C4-2B (cell line): ENCODE measurements around the gene RAB11FIP5.

ENCODE experiments used
- ZFX ChIP-seq: fragments of 450-650 bp; IDR thresholded peaks from 2 replicates; pipeline ENCODE4 v1.6.1; 2017
- TF ChIP-seq, protein P1 (sequence below): fragments of 450-650 bp; conservative IDR thresholded peaks from 2 replicates; pipeline ENCODE4 v1.5.1; 2017; ENCODE audit warnings: mild to moderate bottlenecking

DNA sequence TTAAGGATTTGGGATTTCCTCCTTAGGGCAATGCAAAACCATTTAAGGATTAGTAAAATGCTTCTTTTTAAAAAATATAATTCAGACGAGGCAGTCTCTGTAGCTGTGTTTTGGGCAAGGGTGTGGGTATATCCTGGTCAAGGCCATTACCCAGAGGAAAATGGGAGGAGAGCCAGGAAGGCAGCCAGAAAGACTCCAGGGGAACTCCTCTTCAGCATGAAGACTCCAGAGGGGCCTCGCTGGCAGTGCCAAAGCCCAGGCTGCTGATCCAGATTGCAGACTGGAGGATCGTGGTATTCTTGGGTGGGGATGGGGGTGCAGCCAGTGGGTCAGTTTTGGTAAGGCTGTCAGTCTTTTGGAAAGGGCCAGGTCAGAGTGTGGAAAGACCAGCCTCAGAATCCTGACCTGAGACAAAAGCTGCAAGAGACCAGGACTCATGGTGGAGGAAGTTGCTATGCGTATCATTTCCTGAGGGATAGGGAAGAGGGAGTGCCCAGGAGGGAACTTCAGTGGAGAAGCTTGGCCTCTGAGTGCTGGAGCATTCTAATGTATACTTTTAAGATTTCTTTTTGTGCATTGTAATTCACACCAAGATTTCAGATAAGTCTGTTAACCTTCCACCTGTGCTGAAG is 20.9 kb upstream of the RAB11FIP5 start:
- TF ChIP-seq, protein P1, sequence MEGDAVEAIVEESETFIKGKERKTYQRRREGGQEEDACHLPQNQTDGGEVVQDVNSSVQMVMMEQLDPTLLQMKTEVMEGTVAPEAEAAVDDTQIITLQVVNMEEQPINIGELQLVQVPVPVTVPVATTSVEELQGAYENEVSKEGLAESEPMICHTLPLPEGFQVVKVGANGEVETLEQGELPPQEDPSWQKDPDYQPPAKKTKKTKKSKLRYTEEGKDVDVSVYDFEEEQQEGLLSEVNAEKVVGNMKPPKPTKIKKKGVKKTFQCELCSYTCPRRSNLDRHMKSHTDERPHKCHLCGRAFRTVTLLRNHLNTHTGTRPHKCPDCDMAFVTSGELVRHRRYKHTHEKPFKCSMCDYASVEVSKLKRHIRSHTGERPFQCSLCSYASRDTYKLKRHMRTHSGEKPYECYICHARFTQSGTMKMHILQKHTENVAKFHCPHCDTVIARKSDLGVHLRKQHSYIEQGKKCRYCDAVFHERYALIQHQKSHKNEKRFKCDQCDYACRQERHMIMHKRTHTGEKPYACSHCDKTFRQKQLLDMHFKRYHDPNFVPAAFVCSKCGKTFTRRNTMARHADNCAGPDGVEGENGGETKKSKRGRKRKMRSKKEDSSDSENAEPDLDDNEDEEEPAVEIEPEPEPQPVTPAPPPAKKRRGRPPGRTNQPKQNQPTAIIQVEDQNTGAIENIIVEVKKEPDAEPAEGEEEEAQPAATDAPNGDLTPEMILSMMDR, result no peak
- TF ChIP-seq ZFX, result no peak
